GM23338 (cell line): ENCODE results near the gene CDH4. TPM values are rescaled to one million over a fixed set of nuclear protein-coding genes. Genes with fewer than 3 reads are reported as not detected.

Experiments used
- ATAC-seq: fragments of 200-7000 bp; cut with Tn5 transposase; 3 replicates; pipeline ENCODE4 v1.9.1; 2020
- DNase-seq: peaks from one replicate; pipeline ENCODE4 v3.0.0-alpha.2; 2015; ENCODE audit warnings: low spot score
- H2AFZ ChIP-seq: fragments of 200-600 bp; sonication (generic); 2 replicates; pipeline ENCODE4 v1.8.0; 2016; ENCODE audit warnings: antibody characterized with exemption, mild to moderate bottlenecking, moderate library complexity
- H3F3A ChIP-seq: fragments of 200-600 bp; sonication (generic); replicated peaks from 2 replicates; pipeline ENCODE4 v1.8.0; 2017; ENCODE audit warnings: antibody characterized with exemption, mixed run types, low read depth
- H3K27ac ChIP-seq: fragments of 200-600 bp; sonication (generic); 2 replicates; pipeline ENCODE4 v1.6.1; 2016; ENCODE audit warnings: low read depth
- H3K27me3 ChIP-seq: fragments of 200-600 bp; sonication (generic); 2 replicates; pipeline ENCODE4 v1.8.0; 2016; ENCODE audit warnings: mild to moderate bottlenecking, mixed run types, moderate library complexity; ENCODE audit not compliant: insufficient read depth
- H3K36me3 ChIP-seq: fragments of 200-600 bp; sonication (generic); 2 replicates; pipeline ENCODE4 v1.8.0; 2016; ENCODE audit warnings: mild to moderate bottlenecking; ENCODE audit not compliant: insufficient read depth
- H3K4me1 ChIP-seq: fragments of 200-600 bp; sonication (generic); 2 replicates; pipeline ENCODE4 v1.8.0; 2016; ENCODE audit warnings: mild to moderate bottlenecking, moderate library complexity; ENCODE audit not compliant: insufficient read depth
- H3K4me2 ChIP-seq: fragments of 200-600 bp; sonication (generic); 2 replicates; pipeline ENCODE4 v1.7.1; 2017; ENCODE audit warnings: mixed run types
- H3K4me3 ChIP-seq: fragments of 200-600 bp; sonication (generic); 2 replicates; pipeline ENCODE4 v1.6.1; 2016; ENCODE audit warnings: mixed run types
- H3K79me2 ChIP-seq: fragments of 200-600 bp; sonication (generic); replicated peaks from 2 replicates; pipeline ENCODE4 v1.8.0; 2017; ENCODE audit warnings: mild to moderate bottlenecking; ENCODE audit not compliant: insufficient read depth
- H3K9me2 ChIP-seq: fragments of 200-600 bp; sonication (generic); 2 replicates; pipeline ENCODE4 v1.8.0; 2017; ENCODE audit not compliant: insufficient read depth
- H4K20me1 ChIP-seq: fragments of 200-600 bp; sonication (generic); replicated peaks from 2 replicates; pipeline ENCODE4 v1.8.0; 2017; ENCODE audit warnings: mild to moderate bottlenecking; ENCODE audit not compliant: insufficient read depth
- H3K27ac Mint-ChIP-seq: 2 replicates; pipeline ENCODE4 v1.8.0; 2020; ENCODE audit warnings: inconsistent platforms, mild to moderate bottlenecking, moderate library complexity, mixed read lengths
- H3K27me3 Mint-ChIP-seq: 3 replicates; pipeline ENCODE4 v1.8.0; 2022; ENCODE audit warnings: low read depth, mild to moderate bottlenecking, moderate library complexity, mixed read lengths, inconsistent platforms; ENCODE audit not compliant: insufficient read depth, poor library complexity
- H3K36me3 Mint-ChIP-seq: 3 replicates; pipeline ENCODE4 v1.8.0; 2021; ENCODE audit warnings: low read depth, mild to moderate bottlenecking, inconsistent platforms, moderate library complexity, mixed read lengths
- H3K4me1 Mint-ChIP-seq: 3 replicates; pipeline ENCODE4 v1.8.0; 2020; ENCODE audit warnings: mild to moderate bottlenecking, inconsistent platforms, mixed read lengths
- H3K4me3 Mint-ChIP-seq: 3 replicates; pipeline ENCODE4 v1.8.0; 2021; ENCODE audit warnings: moderate library complexity, mild to moderate bottlenecking, inconsistent platforms, mixed read lengths
- H3K9me3 Mint-ChIP-seq: 3 replicates; pipeline ENCODE4 v1.8.0; 2020; ENCODE audit warnings: moderate library complexity, mild to moderate bottlenecking, inconsistent platforms, mixed read lengths
- CREB1 ChIP-seq: fragments of 250-450 bp; sonication (Bioruptor Pico); IDR thresholded peaks from 2 replicates; pipeline ENCODE4 v1.5.0; 2020; ENCODE audit warnings: low read depth, mild to moderate bottlenecking, moderate library complexity
- CTCF ChIP-seq, 2 experiments: fragments of 200-600 bp in 1 of 2; sonication (generic) in 1 of 2; conservative IDR thresholded peaks; 2 replicates each; pipeline versions ENCODE4 v1.5.1 to v1.6.1; 2016 to 2017; ENCODE audit warnings: antibody characterized with exemption in 2 of 2, low read depth in 2 of 2, mild to moderate bottlenecking in 2 of 2, moderate library complexity in 1 of 2
- ETS1 ChIP-seq: IDR thresholded peaks from 2 replicates; pipeline ENCODE4 v1.6.1; 2016; ENCODE audit warnings: antibody characterized with exemption
- EZH2 ChIP-seq: fragments of 200-600 bp; sonication (generic); IDR thresholded peaks from one replicate; pipeline ENCODE4 v1.8.0; 2017; ENCODE audit warnings: antibody characterized with exemption, mild to moderate bottlenecking, low read depth; ENCODE audit not compliant: unreplicated experiment
- EZH2phosphoT487 ChIP-seq: fragments of 200-600 bp; sonication (generic); IDR thresholded peaks from one replicate; pipeline ENCODE4 v1.8.1; 2018; ENCODE audit warnings: antibody characterized with exemption; ENCODE audit not compliant: unreplicated experiment
- JUNB ChIP-seq: IDR thresholded peaks from one replicate; pipeline ENCODE4 v1.6.1; 2016; ENCODE audit warnings: antibody characterized with exemption; ENCODE audit not compliant: unreplicated experiment
- NANOG ChIP-seq: IDR thresholded peaks from 2 replicates; pipeline ENCODE4 v1.6.1; 2016; ENCODE audit warnings: antibody characterized with exemption, borderline replicate concordance
- POLR2AphosphoS5 ChIP-seq: IDR thresholded peaks from 2 replicates; pipeline ENCODE4 v1.6.1; 2016; ENCODE audit warnings: antibody characterized with exemption, low read depth
- STAT1 ChIP-seq: IDR thresholded peaks from one replicate; pipeline ENCODE4 v1.6.1; 2016; ENCODE audit warnings: antibody characterized with exemption; ENCODE audit not compliant: unreplicated experiment
- ZNF114 ChIP-seq: fragments of 250-450 bp; sonication (Bioruptor Pico); IDR thresholded peaks from 2 replicates; pipeline ENCODE4 v1.5.0; 2020; ENCODE audit warnings: mild to moderate bottlenecking, moderate library complexity
- ZNF331 ChIP-seq: fragments of 250-450 bp; sonication (Bioruptor Pico); IDR thresholded peaks from 2 replicates; pipeline ENCODE4 v1.5.0; 2020; ENCODE audit warnings: low read depth, mild to moderate bottlenecking, moderate library complexity
- ZNF462 ChIP-seq: fragments of 250-450 bp; sonication (Bioruptor Pico); IDR thresholded peaks from 2 replicates; pipeline ENCODE4 v1.5.0; 2020; ENCODE audit warnings: mild to moderate bottlenecking, moderate library complexity
- polyA plus RNA-seq: library from polyadenylated mRNA; unstranded; fragments of >200 nt; fragmentation: Nextera tagmentation; extraction: Ambion mirVana; gene quantifications from 2 replicates; pipeline ENCODE4 v1.2.1, GENCODE V29; 2016
- total RNA-seq: library from RNA; depleted of rRNA; stranded (reverse); fragments of >200 nt; shearing (Covaris generic); gene quantifications from 2 replicates; pipeline ENCODE4 v1.2.3, GENCODE V29; 2014
- TF ChIP-seq, protein P1 (sequence below): IDR thresholded peaks from one replicate; pipeline ENCODE4 v1.6.1; 2018; ENCODE audit warnings: antibody characterized with exemption; ENCODE audit not compliant: unreplicated experiment

The CDH4 gene
- total and polyA plus RNA-seq, 2 experiments from 2014 or later, result 1.2 to 4.2 TPM

GRCh38 chr20:61983965-61984364, 731.9 kb downstream of the CDH4 start:
- Histone ChIP-seq H3K4me2 (no peak overlapping the region), H3K36me3 (no peaks in the 10 kb centered on the region), H3K27ac (no peak overlapping the region), H3K27me3 (no peaks in the 10 kb centered on the region), H3K4me1 (no peaks in the 10 kb centered on the region), H3K79me2 (peaks cover 32% of the 10 kb centered on the region), H3K9me2 (no peaks in the 10 kb centered on the region), H2AFZ (no peak overlapping the region), H4K20me1 (peaks cover 11% of the 10 kb centered on the region), H3F3A (no peaks in the 10 kb centered on the region), H3K4me3 (no peak overlapping the region)
- Mint-ChIP-seq H3K27me3 (peaks cover 14% of the 10 kb centered on the region), H3K4me3 (no peak overlapping the region; the same call in 2 of the 3 replicates), H3K4me1 (no peaks in the 10 kb centered on the region; the same call in 2 of the 3 replicates), H3K27ac (no peak overlapping the region), H3K36me3 (peaks cover 51% of the 10 kb centered on the region), H3K9me3 (peaks cover 7% of the 10 kb centered on the region; the same call in 2 of the 3 replicates)
- ATAC-seq (no peak), DNase-seq (no peak)
- TF ChIP-seq ETS1, result no peak
- no peak for TF ChIP-seq JUNB
- no peak for TF ChIP-seq NANOG
- no peak for TF ChIP-seq POLR2AphosphoS5
- no peak for TF ChIP-seq ZNF331 (CRISPR knock-in tag)
- TF ChIP-seq, protein P1, sequence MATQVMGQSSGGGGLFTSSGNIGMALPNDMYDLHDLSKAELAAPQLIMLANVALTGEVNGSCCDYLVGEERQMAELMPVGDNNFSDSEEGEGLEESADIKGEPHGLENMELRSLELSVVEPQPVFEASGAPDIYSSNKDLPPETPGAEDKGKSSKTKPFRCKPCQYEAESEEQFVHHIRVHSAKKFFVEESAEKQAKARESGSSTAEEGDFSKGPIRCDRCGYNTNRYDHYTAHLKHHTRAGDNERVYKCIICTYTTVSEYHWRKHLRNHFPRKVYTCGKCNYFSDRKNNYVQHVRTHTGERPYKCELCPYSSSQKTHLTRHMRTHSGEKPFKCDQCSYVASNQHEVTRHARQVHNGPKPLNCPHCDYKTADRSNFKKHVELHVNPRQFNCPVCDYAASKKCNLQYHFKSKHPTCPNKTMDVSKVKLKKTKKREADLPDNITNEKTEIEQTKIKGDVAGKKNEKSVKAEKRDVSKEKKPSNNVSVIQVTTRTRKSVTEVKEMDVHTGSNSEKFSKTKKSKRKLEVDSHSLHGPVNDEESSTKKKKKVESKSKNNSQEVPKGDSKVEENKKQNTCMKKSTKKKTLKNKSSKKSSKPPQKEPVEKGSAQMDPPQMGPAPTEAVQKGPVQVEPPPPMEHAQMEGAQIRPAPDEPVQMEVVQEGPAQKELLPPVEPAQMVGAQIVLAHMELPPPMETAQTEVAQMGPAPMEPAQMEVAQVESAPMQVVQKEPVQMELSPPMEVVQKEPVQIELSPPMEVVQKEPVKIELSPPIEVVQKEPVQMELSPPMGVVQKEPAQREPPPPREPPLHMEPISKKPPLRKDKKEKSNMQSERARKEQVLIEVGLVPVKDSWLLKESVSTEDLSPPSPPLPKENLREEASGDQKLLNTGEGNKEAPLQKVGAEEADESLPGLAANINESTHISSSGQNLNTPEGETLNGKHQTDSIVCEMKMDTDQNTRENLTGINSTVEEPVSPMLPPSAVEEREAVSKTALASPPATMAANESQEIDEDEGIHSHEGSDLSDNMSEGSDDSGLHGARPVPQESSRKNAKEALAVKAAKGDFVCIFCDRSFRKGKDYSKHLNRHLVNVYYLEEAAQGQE, result no peak
- no peak for TF ChIP-seq STAT1
- TF ChIP-seq ZNF462 (CRISPR knock-in tag), result no peak
- no peak for TF ChIP-seq CTCF (conservative IDR thresholded peaks at IDR 0.05; ENCODE audit: low read depth in 2 of 2)
- TF ChIP-seq CREB1 (CRISPR knock-in tag), result no peak
- TF ChIP-seq EZH2, result no peak
- no peak for TF ChIP-seq ZNF114
- TF ChIP-seq EZH2phosphoT487, result no peak
